HG03175 (cell line): ENCODE data around the gene INHBA.

Source experiments
- ATAC-seq: cut with Tn5 transposase; IDR thresholded peaks from one replicate; pipeline ENCODE4 v1.9.1; 2021; ENCODE audit warnings: mild to moderate bottlenecking, moderate library complexity; ENCODE audit not compliant: unreplicated experiment

Gene INHBA

DNA sequence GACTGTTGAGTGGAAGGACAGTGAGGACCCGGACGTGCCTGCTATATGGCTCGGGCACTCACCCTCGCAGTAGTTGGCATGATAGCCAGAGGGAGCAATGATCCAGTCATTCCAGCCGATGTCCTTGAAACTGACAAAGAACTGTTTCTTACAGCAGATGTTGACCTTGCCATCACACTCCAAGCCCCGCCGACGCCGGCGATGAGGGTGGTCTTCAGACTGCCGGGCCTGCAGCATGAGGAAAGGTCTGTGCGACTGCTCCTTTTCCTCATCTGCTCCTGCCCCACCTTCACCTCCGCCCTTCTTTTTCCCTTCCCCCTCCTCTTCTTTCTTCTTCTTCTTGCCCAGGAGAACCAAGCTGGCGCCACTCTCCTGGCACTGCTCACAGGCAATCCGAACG, 13.1 kb downstream of the INHBA start:
- ATAC-seq: no peak

DNA sequence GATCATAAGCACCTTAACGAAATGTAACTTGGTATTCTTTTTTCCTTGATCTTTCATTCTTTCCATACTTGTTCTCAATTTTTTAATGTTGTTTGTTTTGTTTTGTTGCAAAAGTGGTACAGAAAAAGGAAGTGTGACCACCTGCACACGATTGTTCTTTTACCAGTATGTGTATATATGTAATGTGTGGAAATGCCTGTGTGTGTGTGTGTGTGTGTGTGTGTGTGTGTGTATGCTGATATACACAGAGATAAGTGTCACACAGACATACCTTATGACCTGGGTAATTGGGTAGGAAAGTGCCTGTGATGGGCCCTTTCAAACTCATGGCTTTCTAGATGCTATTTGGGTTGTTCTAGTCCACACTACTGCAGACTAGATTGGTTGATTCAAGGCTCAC, 14.0 kb downstream of the INHBA start:
- ATAC-seq: no peak

DNA sequence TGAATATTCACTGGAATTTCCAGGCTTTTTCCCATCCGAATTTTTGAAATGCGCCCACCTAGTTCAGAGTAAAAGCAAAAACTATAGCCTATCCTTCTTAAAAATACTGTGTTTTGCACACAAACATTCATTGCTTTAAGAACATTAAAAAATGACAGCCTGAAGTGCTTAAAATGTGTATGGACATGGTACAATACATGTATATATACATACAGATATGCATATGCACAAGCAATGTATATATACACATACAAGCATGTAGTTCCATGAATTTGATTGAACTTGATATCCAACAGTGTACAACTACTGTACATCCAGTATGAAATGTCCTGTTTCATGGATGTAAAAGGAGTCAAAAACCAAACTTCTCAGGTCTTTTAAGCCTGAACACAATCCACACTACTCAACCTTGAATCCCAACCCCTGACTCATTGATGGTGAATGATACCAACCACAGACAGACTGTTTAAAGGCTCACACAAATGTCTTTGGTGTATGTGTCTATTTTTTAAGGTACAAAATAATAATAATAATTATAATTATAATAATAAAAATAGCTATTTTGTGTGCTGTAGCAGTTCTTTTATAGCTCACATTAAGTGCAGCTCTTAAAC, 14.8 kb downstream of the INHBA start:
- no peak for ATAC-seq

DNA sequence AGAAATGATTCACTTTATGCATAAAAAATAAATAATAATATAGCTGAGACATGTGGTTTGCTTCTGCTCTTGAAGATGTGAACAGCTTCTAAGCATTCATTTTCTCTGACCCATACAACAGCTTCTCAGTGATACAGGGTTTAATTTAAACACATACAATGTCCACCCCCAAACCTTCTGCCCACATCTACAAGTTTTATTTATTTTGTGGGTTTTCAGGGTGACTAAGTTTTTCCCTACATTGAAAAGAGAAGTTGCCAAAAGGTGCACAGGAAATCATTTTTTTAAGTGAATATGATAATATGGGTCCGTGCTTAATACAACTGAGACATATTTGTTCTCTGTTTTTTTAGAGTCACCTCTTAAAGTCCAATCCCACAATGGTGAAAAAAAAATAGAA, 17.2 kb downstream of the INHBA start:
- ATAC-seq: no peak

DNA sequence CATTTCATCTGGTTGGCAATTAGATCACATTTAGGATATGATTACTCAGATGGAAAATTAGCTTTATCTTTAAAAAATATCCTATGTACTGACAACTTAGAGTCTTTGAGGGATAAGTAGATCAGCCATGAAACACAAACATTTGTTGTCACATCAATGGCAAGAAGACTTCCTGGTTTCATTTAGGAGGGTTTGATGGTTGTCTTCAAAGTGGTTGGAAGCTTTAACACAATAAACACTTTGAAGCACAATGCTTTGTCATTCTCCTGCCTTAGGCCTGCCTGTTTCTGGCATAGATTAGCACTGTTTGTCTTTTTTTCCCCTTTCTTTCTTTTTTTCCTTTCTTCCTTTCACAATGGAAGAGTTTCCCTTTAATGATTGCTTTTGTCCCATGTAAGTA, 20.5 kb downstream of the INHBA start:
- no peak for ATAC-seq

DNA sequence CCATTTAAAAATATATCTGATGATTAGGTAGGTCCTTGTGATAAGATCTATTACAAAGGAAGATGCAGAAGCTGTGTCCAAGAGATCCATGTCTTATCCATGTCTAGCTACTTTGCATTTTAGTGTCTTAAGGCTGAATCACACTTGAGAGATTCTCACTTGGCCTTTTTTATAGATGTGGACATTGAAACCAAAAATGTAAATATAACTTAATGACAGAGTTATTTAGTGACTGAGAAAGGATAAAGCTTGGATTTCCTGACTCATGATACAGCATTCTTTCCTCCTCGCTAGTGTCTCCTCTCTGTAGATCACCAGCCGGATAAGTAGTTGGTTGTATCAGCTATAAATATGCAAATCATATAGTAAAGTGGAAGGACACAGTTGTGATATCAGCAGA, 23.3 kb downstream of the INHBA start:
- ATAC-seq: no peak

DNA sequence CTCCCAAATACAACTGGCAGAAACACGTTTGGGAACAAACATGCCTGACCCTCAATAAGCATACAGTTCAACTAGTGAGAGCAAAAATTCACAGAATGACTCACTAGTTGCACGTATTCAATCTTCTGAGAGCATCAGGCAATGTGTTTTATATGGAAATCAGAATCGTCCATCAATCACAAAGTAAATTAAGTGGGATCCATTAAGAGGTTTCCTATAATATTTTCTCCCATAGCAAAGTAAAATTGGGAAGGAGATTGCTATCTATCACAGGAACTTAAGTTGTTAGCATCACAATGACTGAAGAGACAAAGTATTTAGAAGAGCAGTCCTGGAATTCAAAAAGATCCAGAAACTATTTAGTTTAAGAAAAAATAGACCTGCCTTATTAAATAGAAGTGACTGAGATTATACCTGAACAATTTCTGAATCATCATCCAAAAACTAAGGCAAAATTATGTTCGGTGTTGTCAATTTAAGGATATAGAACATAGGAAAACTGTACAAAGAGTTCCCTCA, 28.3 kb downstream of the INHBA start:
- no peak for ATAC-seq

DNA sequence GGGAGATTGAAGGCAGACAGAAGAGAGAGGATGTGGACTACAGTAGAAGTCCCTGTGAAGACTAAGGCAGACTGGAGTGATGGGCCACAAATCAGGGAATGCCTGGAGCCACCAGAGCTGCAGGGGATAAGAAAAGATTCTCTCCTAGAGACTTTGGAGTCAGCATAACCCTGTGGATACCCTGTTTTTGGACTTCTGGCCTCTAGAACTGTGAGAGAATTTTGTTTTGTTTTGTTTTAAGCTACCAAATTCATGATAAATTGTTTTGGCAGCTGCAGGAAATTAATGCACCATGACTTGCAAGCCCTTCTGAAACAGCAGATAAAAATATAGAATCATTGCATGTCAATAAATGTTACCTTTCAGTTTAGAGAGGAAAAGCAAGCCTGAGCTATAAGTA, 41.3 kb downstream of the INHBA start:
- ATAC-seq: no peak

DNA sequence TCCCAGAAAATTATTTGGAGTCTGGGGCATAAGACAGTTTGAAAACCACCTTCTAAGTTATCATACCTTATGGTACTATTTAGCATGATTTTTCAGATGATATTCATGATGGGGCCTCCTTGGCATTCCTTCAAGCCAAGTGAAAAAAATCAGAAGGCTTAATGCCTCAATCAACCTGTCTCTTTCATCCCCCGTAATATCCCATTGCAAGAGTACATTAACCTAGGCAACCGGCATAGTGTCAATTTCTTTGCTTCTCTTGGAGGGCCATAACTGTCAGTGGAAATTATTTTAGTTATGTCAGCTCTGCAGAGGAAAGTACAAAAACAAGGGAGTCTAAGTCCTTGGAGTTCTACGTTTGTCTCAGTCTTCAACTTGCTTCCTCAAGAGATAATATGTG, 43.4 kb downstream of the INHBA start:
- no peak for ATAC-seq

DNA sequence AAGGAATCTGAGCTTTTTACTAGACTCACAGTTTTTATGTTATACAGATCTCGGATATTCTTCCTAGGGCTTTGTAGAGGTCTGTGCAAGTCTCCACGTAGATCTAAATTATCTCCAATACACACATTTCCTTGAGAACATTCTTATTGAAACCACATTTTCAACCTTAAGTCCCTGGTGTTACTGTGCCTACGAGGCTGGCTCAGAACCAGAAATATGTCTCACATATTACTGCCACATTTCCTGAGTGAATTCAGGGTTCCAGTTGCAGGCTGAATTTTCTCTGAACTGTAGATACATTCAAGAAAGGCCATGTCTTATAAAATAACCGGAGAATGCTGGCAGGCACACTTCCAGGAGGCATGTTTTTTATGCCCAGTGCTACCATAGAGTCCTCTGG, 46.5 kb downstream of the INHBA start:
- ATAC-seq: no peak

DNA sequence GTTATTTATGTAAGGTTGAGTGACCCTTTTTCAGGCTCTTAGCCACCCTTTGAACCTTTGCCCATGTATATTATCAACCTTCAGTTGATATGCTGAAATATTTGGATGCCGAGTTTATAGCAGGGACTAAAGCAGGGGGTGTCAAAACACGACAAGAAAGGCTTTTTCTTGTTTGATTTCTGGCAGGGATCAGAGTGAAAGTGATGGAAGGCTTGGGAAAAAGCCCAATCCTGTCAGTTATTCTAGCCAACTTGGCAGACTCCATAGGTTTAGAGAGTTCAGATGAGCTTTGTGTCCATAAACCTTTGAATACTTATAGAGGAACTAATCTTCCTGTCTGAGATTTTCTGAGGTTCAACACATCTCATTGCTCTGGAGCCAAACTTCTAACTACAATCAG, 47.5 kb downstream of the INHBA start:
- ATAC-seq: no peak

DNA sequence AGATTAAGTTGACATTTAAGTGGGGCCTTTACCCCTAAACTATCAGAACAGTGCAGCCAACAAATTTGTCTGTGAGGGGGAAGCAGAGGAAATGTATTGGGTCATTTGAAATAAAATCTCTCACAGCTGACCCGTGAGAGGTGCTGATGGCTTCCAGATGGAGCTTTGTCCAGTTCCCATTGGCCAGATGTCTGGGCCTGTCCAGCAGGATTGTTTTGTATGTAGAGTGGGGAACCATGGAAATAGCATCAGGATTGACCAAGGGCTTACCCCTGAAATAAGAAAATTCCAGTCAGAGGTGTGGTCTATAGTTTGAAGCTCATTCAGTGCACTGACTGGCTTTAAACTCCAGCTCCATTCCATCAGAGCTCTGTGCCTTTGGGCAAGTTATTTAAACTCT, 50.6 kb downstream of the INHBA start:
- ATAC-seq: no peak

DNA sequence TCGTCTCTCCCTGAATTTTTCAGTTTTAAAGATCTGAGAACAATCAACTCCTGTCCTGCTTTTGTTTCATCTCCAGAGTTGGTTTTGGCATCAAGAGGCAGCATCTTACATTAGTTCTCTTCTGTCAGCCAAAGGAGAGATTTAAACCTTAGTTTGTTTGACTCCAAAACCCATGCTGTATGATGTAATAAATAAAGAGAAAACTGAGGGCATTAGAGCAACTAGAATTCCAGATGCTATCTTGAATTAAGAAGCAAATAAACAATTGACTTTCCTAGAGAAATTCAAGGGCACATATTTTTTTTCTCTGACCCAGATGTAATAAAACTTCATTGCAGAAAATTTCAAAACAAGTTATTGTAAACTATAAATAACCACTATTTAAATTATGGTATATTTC, 54.4 kb downstream of the INHBA start:
- no peak for ATAC-seq

DNA sequence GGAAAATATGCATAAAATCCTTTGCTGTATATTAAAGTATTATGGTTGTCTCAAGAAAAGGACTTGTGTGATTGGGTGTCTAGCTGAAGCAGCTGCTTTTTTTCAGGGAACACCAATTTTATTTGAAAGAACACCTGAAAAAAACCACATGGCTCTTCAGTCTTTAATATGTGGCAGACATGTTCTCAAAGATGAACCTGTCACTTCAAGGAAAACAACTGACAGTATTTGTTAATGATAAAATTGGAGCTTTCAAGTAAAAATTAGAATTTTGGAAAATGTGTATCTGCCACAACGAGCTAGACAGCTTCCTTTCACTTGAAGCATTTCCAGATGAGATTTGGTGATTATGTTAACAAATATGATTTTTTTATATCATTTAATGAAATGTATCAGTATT, 59.3 kb downstream of the INHBA start:
- ATAC-seq: no peak

DNA sequence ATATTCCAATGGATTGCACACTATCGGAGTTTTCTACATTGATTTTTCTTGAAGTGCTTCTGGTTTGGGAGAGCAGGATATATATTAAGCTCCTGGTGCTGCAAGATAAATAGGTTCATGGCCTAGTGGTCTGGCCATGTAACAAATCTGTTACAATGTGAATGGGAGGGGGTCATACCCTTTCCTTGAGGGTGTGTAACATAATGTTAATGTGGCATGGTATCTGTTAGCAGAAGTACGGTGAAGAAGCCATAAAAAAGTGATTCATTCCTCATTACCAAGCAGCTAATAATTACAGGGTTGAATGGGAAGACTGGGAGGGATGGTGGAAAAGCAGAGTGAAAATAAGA, 61.2 kb downstream of the INHBA start:
- ATAC-seq: no peak

DNA sequence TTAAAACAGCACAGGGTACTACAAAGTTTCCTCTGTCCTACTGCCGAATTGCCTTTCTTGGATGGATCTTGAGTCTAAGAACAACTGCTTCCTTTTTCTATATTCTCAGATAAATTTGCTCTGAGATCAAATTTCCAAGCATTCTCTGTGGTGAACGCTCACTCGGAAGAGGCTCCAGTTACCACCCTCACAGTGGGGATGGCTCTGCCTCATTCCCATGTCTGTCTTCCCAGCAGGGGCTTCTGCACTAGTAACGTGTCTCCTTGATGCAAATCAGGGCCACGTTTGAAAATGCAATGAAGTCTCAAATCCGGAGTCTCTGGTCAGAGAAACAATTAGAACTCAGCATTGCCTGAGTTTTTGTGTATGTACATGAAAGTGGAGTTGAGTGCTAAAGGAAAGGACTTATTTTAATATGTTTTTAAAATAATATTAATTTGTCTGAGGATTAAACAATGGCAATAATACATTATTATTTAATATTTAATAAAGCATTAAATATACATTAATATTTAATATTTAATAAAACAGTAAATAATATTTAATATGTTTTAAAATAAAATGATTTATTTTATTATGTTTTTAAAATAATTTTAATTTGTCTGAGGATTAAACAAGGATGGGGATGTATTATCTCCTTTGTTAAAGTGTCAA, 61.8 kb downstream of the INHBA start:
- no peak for ATAC-seq

DNA sequence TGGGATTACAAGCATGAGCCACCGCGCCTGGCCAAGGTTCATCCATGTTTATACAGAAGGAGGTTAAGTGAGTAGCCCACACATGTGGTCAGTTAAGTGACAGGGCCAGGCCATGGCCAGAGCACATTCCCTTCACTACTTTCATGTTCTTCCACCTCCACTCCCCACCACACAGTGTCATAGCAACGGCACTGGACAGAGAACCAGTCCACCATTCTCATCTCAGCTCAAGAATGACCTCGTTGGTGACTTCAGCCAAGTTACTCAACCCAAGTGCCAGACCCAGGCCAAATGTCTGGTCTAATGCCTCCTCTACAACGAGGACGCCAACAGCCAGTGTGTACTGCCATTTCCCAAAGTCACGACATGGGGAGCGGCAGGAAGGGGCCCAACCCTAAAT, 62.4 kb downstream of the INHBA start:
- ATAC-seq: no peak

DNA sequence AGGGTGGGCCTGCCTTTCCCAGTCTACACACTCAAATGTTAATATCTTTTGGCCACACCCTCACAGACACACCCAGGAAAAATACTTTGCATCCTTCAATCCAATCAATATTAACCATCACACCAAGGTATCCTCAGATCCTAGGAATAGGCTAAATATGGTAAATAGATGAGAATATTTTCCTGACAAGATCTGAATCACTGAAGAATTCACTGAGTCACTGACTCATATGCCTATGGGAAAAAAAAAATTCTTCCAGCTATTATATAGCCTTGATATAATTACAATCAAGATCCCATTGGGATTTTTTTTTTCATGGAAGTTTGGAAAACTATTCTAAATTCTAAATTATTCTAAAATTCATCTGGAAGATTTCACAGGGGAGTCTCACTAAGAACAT, 65.8 kb downstream of the INHBA start:
- no peak for ATAC-seq
